Panc1 (cell line): ENCODE results near the gene FRMD4A.

Source experiments
- CTCF ChIP-seq: fragments of 450-650 bp; IDR thresholded peaks from 2 replicates; pipeline ENCODE4 v1.5.1; 2017; ENCODE audit warnings: mild to moderate bottlenecking
- POLR2AphosphoS5 ChIP-seq: IDR thresholded peaks from 2 replicates; pipeline ENCODE4 v1.6.1; 2012; ENCODE audit warnings: mild to moderate bottlenecking, low read depth, low read length, moderate library complexity
- REST ChIP-seq, 2 experiments: IDR thresholded peaks; 2 replicates each; pipeline ENCODE4 v1.6.1; 2011 to 2012; ENCODE audit warnings: low read depth in 2 of 2, control low read depth in 1 of 2, low read length in 1 of 2, mild to moderate bottlenecking in 1 of 2, moderate library complexity in 1 of 2; ENCODE audit not compliant: insufficient read depth in 1 of 2
- SIN3A ChIP-seq: IDR thresholded peaks from 2 replicates; pipeline ENCODE4 v1.6.1; 2012; ENCODE audit warnings: low read depth, mild to moderate bottlenecking, low read length, moderate library complexity, borderline replicate concordance; ENCODE audit not compliant: insufficient read depth

- no peak for TF ChIP-seq POLR2AphosphoS5
- TF ChIP-seq CTCF: no peak
- TF ChIP-seq REST (IDR thresholded peaks at IDR 0.05; ENCODE audit: insufficient read depth in 1 of 2, low read depth in 2 of 2, low read length in 1 of 2): no peak
- TF ChIP-seq SIN3A: no peak
These were observed 368.9 kb downstream of the FRMD4A start for GRCh38 chr10:13961853-13962252.
